HUES6 (cell line): ENCODE data around the gene BAAT.

Experiments
- H3K27ac ChIP-seq: 2 replicates; pipeline ENCODE4 v1.7.0; 2013; ENCODE audit warnings: low read depth, mild to moderate bottlenecking, low read length, inconsistent platforms
- H3K27me3 ChIP-seq: 2 replicates; pipeline ENCODE4 v1.6.1; 2013; ENCODE audit warnings: low read length; ENCODE audit not compliant: control insufficient read depth, insufficient read depth
- H3K36me3 ChIP-seq: 2 replicates; pipeline ENCODE4 v1.6.1; 2013; ENCODE audit warnings: low read length; ENCODE audit not compliant: control insufficient read depth, insufficient read depth
- H3K4me1 ChIP-seq: 2 replicates; pipeline ENCODE4 v1.6.1; 2013; ENCODE audit warnings: low read length; ENCODE audit not compliant: control insufficient read depth, insufficient read depth
- H3K4me3 ChIP-seq: 2 replicates; pipeline ENCODE4 v1.5.1; 2013; ENCODE audit warnings: low read depth, low read length
- H3K9ac ChIP-seq: one replicate; pipeline ENCODE4 v1.6.1; 2013; ENCODE audit warnings: mild to moderate bottlenecking, low read length
- H3K9me3 ChIP-seq: 2 replicates; pipeline ENCODE4 v1.6.1; 2013; ENCODE audit warnings: low read depth, low read length; ENCODE audit not compliant: control insufficient read depth, insufficient read depth

Gene BAAT

DNA sequence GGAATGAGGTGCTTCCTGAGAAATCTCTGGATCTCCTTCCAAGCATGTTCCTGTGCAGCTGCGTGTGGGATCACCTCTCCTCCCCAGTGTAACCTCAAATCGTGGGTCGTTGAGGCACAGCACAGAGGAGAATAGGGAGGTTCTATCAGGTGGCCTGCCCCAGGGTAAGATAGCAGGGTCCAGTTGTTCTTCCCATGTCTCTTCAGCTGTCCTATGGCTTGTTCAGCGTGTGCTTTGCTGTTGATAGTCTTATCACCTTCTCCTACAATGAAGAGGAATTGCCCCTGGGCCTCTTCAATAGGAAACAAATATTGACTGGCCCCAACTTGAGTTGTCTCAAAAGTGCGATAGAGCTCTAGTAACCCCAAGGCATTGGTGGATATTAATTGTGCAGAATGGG, 22.4 kb downstream of the BAAT start:
- H3K36me3 ChIP-seq, result no peaks in the 10 kb centered on the region
- H3K4me3 ChIP-seq, result no peak overlapping the region
- no peak overlapping the region for H3K27ac ChIP-seq
- H3K4me1 ChIP-seq, result no peaks in the 10 kb centered on the region
- no peaks in the 10 kb centered on the region for H3K27me3 ChIP-seq
- H3K9me3 ChIP-seq, result 0 out of 2 replicates have a peak, but pooled peaks cover 2% of the 10 kb centered on the region
- no peak overlapping the region for H3K9ac ChIP-seq

DNA sequence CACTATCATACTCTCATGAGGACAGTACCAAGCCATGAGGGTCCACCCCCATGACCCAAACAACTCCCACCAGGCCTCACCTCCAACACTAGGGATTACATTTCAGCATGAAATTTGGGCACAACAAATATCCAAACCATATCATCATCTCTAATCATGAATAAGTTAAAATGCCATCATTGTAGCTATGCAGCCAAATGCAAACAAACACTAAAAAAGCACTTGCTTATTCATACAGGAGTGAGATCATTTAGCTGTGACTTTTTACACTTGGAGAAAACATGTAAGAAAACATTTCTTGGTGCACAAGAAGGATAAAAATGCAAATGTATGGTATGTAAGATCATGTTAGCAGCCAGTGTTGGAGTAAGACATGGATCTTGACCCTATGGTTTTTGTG, 24.2 kb downstream of the BAAT start:
- no peak overlapping the region for H3K4me3 ChIP-seq
- H3K27me3 ChIP-seq, result no peaks in the 10 kb centered on the region
- no peaks in the 10 kb centered on the region for H3K36me3 ChIP-seq
- H3K9me3 ChIP-seq, result 0 out of 2 replicates have a peak, but pooled peaks cover 2% of the 10 kb centered on the region
- no peaks in the 10 kb centered on the region for H3K4me1 ChIP-seq
- H3K9ac ChIP-seq, result no peak overlapping the region
- no peak overlapping the region for H3K27ac ChIP-seq

DNA sequence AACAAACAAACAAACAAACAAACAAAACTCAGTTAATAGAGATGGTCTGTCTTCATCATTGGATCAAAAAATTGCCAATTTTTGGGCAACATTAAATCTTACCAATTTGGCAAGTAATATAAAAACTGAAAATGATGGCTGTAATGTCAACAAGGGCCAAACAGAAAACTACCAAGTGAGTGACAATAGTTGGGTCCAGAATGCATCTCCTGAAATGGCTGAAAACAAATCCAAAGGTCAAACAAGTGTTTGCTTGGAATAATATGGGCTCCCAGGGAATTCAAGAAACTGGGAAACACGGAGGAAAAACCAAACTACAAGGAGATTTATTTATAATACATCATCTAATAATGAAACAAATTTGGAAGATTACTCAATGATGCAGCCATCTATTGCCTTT, 25.1 kb downstream of the BAAT start:
- Histone ChIP-seq H3K9ac (no peak overlapping the region), H3K27ac (no peak overlapping the region), H3K27me3 (no peaks in the 10 kb centered on the region), H3K36me3 (no peaks in the 10 kb centered on the region), H3K9me3 (0 out of 2 replicates have a peak, but pooled peaks cover 2% of the 10 kb centered on the region), H3K4me1 (no peaks in the 10 kb centered on the region), H3K4me3 (no peak overlapping the region)

GRCh38 chr9:101356619-101357018, 28.2 kb downstream of the BAAT start:
- no peaks in the 10 kb centered on the region for H3K4me1 ChIP-seq
- H3K36me3 ChIP-seq, result no peaks in the 10 kb centered on the region
- no peak overlapping the region for H3K9ac ChIP-seq
- 0 out of 2 replicates have a peak, but pooled peaks cover 2% of the 10 kb centered on the region for H3K9me3 ChIP-seq
- no peaks in the 10 kb centered on the region for H3K27me3 ChIP-seq
- no peak overlapping the region for H3K27ac ChIP-seq
- no peak overlapping the region for H3K4me3 ChIP-seq

- Histone ChIP-seq H3K27ac (no peak overlapping the region), H3K27me3 (no peaks in the 10 kb centered on the region), H3K4me3 (no peak overlapping the region), H3K36me3 (no peaks in the 10 kb centered on the region), H3K9ac (no peak overlapping the region), H3K9me3 (0 out of 2 replicates have a peak, but pooled peaks cover 2% of the 10 kb centered on the region), H3K4me1 (no peaks in the 10 kb centered on the region)
These were observed 29.8 kb downstream of the BAAT start for GRCh38 chr9:101354765-101355708.

- Histone ChIP-seq H3K9me3 (0 out of 2 replicates have a peak, but pooled peaks cover 2% of the 10 kb centered on the region), H3K27ac (no peak overlapping the region), H3K27me3 (no peaks in the 10 kb centered on the region), H3K36me3 (no peaks in the 10 kb centered on the region), H3K4me3 (no peak overlapping the region), H3K9ac (no peak overlapping the region), H3K4me1 (no peaks in the 10 kb centered on the region)
These were observed 30.6 kb downstream of the BAAT start for GRCh38 chr9:101354143-101354764.

DNA sequence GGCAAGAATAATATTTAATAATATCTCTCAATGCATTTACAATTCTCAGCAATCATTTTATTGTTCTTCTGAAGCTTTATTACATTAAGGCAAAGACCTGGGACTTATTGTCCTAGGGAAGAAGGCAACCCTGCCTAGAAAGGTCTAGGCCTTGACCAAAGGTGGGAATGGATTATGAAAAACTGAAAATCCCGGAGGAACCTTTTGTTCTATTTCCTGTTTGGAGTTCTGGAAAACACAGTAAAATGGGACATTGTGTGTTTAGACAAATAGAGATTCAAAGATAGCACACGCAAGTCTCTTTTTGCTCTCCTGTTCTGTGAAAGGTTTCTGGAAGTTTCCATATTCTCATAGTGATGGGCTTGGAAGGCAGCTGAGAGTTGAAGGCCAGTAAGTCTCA, 31.1 kb downstream of the BAAT start:
- H3K36me3 ChIP-seq, result no peaks in the 10 kb centered on the region
- H3K4me3 ChIP-seq, result no peak overlapping the region
- H3K27me3 ChIP-seq, result no peaks in the 10 kb centered on the region
- 0 out of 2 replicates have a peak, but pooled peaks cover 2% of the 10 kb centered on the region for H3K9me3 ChIP-seq
- H3K9ac ChIP-seq, result no peak overlapping the region
- H3K4me1 ChIP-seq, result no peaks in the 10 kb centered on the region
- no peak overlapping the region for H3K27ac ChIP-seq

GRCh38 chr9:101352892-101353463, 31.8 kb downstream of the BAAT start:
- Histone ChIP-seq H3K9me3 (0 out of 2 replicates have a peak, but pooled peaks cover 2% of the 10 kb centered on the region), H3K9ac (no peak overlapping the region), H3K27me3 (no peaks in the 10 kb centered on the region), H3K4me1 (no peaks in the 10 kb centered on the region), H3K27ac (no peak overlapping the region), H3K36me3 (no peaks in the 10 kb centered on the region), H3K4me3 (no peak overlapping the region)

- H3K27me3 ChIP-seq, result no peaks in the 10 kb centered on the region
- H3K4me3 ChIP-seq, result no peak overlapping the region
- no peaks in the 10 kb centered on the region for H3K4me1 ChIP-seq
- no peak overlapping the region for H3K27ac ChIP-seq
- no peaks in the 10 kb centered on the region for H3K36me3 ChIP-seq
- H3K9ac ChIP-seq, result no peak overlapping the region
- no peaks in the 10 kb centered on the region for H3K9me3 ChIP-seq
These were observed 34.5 kb downstream of the BAAT start for GRCh38 chr9:101350285-101350684.

DNA sequence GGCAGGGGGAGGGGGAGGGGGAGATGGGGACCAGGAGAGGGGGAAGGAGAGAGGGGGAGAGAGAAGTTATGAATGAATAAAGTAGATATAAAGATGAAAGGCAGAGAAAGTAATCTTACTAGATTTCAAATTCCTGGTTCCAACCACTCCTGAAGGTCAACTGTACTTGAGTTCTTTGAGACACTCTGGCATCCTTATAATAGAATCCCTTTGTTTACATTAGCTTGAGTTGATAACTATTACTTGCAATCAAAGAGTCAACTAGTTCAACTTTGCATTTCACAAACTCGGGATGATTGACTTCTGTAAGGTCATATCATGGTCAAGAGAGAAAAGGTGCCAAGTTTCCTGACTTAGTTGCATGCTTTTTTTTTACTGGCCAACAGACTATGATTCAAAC, 42.2 kb downstream of the BAAT start:
- Histone ChIP-seq H3K4me1 (no peaks in the 10 kb centered on the region), H3K9me3 (no peaks in the 10 kb centered on the region), H3K36me3 (no peaks in the 10 kb centered on the region), H3K27ac (no peak overlapping the region), H3K4me3 (no peak overlapping the region), H3K9ac (no peak overlapping the region), H3K27me3 (no peaks in the 10 kb centered on the region)

DNA sequence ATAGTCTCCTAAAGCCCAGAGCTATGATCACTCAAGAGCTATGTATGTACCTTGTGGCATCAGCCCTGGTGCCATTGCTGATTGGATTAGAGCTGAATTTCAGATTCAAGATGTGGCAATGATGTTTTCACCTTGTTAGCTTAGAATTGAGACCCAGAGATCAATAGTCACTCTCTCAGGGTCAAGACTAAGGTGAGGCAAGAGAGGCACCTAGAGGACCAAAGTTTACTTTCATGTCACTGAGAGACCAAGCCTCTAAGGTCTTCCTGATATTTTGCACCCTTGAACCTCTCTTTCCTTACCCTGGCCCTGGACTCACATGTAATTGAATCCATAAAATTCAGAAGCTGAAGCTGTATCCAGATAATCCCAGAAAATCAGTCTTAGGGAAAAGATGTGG, 42.8 kb downstream of the BAAT start:
- Histone ChIP-seq H3K9ac (no peak overlapping the region), H3K27ac (no peak overlapping the region), H3K4me3 (no peak overlapping the region), H3K36me3 (no peaks in the 10 kb centered on the region), H3K4me1 (no peaks in the 10 kb centered on the region), H3K9me3 (no peaks in the 10 kb centered on the region), H3K27me3 (no peaks in the 10 kb centered on the region)
